ENCODE results near the gene OPN3.

Gene OPN3

DNA sequence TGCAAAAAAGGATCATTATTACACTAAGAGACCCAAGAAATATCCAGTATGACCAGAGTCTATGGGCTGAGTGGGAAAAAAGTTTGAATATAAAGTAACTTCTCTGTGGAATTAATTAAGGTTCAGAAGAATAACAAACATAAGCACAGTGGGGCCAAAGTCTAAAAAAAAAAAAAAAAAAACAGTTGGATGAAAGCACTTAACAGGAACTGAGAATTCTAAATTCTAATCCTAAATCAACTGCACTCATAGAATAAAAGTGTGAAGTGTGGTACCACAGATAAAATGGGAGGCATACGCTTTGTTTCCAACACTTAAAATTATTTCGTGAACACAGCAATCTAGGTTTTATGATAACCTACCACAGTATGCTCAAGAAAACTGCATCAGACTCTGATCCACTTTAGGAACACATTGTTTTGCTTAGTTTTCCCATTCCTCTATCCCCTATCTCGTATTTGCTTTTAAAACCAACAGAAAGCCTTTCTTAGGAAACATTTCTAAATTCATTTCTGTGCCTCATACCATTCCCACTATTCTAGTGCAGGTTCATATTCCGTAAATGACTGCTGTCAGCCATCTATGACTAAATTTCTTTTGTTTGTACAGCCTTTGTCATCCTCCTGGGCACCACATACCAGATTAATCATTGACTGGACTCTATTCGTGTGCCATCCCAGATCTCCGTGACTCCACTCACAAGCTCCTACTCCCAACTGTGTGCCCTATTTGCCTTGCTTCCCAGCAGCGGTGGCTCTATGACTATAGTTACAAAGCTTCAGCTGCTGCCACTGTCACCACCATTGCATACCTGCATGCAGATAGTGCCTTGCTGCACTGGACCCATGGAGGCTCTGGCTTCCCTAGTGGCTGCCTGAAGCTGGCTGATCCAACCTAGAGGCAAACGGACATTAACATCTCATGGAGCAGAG lies 24.9 kb downstream of the OPN3 start:
- DNase-seq: no peak

DNA sequence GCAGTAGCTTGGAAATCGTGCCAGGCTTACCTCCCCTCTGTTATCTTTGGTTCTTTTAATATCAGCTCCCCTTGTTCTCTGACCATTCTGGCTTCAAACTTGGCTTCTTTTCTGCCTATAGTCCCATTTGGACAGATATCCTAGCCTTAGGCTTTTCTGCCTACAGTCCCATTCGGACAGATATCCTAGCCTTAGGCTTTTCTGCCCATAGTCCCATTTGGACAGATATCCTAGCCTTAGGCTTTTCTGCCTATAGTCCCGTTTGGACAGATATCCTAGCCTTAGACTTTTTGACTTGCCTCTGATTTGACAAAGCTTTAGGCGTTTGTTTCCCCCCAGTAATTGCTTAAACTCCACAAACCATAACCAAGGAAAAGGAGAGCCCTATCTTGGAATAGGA lies 25.6 kb downstream of the OPN3 start:
- DNase-seq: no peak

GRCh38 chr1:241614144-241614543 lies 26.0 kb downstream of the OPN3 start:
- DNase-seq: no peak

GRCh38 chr1:241612533-241613477 lies 27.4 kb downstream of the OPN3 start:
- no peak for DNase-seq

DNA sequence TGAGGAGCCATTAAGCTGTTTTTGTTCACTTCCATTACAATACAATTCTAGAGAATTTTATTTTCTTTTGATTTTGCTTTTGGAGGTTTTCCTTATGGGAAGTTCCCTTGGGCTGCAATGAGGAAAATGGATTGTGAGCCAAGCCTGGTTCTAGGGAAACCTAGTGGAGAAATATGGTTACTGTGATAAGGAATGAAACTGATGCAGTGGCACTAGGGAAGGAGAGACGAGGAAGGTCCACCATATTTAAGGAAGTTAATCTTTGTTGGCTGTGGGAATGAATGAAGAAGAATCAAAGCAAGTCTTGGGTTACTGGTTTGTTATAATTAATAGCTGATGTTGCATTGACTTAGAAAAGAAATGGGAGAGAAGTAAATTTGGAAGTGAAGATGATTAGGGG lies 28.4 kb downstream of the OPN3 start:
- DNase-seq: no peak

DNA sequence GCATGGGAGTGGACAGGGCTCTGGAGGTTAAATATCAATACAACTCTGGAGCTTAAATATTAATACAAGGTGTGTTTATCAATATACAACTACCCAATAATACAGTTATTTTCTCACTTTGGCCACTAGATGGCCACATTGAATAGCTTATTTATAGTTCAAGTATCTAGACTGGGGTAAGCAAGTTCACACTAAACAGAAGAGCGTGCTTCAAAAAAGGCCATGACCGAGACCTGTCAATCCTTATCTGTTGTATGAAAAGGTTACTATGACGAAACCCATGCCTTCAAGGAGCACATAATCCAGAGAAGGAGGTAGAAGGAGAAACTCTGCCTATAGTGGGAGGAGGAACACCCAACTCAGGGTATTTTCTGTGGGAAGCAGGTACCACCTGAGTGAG lies 29.1 kb downstream of the OPN3 start:
- DNase-seq: no peak

GRCh38 chr1:241610056-241610815 lies 29.9 kb downstream of the OPN3 start:
- no peak for DNase-seq

- DNase-seq: no peak
Measured at GRCh38 chr1:241608379-241609033, 31.7 kb downstream of the OPN3 start.

DNA sequence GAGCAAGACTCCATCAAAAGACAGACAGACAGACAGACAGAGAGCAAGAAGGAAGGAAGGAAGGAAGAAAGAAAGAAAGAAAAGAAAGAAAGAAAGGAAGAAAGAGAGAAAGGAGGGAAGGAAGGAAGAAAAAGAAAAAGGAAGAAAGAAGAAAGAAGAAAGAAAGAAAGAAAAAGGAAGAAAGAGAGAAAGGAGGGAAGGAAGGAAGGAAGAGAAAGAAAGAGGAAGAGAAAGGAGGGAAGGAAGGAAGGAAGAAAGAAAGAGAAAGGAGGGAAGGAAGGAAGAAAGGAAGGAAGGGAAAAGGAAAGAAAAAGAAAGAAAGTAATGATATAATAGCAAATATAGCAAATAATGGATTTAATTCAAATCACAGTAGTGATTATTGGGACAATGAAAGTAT lies 32.7 kb downstream of the OPN3 start:
- DNase-seq: no peak

DNA sequence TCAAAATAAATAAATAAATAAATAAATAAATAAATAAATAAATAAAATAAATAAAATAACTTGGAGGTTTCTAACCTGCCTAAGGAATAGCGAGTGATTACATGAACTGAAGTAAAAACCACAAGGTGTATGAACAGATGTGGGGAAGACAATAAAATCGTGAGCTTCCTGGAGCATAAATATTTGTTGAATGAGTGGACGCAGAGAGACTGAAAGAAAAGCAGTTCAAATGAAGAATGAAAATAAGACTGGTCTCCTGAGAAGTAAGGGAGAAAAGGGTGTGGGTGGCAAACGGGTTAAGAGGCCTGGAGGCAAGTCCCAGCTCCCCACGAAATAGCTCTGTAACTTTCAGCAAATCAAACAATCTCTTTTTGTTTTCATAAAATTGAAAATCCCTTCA lies 33.6 kb downstream of the OPN3 start:
- no peak for DNase-seq

DNA sequence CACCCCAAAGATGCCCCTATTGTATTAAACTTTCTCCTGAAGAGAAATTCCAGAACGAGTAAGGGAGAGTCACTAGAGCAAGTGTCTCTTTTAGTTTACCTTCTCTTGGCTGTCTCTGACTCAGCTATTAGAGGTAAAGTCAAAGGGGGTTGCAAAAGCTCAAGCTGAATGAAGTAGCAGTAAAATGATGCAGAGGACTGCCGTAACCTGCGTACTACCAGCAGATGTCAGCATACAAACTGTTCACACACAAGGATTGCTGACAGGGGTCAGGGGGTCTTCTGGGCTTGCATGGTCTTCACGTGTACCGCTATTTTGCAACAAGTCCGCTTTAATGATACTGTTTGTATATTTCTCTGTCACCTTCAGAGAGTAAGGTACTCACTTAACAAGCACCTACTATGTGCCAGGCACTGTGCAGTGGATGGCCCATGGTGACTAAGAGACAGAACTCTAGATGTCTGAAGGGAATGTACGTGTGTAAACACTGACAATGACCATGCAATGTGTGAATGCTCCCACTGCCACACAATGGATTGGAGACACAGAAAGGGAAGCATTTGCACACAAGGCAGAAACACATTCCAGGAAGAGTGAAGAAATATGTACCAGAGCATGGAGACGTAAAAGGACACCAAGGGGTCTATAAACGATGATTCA lies 34.9 kb downstream of the OPN3 start:
- DNase-seq: no peak

DNA sequence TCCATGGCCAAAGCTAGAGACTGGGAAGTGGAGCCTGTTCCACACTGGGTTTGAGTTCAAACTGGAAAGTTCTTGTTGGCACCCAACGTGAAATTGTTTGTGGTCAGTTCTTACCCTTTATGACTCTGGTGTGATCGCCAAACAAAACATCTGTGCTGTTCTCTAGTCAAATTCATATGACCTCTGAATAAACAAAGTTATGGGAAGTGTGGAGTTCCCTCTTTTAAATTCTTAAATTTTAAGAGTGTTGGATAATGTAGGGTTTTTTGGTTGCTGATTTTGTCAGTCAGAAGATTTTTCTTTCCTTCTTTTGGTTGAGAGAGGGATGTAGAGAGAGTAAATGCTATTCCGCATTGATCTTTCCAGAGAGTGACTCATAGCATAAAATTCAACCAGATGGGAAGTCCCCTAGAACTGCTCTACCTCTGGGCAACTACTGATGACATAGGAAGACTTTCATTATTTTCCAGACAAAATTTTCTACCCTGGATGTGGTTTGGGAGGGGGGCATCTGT lies 36.4 kb downstream of the OPN3 start:
- DNase-seq: no peak

DNA sequence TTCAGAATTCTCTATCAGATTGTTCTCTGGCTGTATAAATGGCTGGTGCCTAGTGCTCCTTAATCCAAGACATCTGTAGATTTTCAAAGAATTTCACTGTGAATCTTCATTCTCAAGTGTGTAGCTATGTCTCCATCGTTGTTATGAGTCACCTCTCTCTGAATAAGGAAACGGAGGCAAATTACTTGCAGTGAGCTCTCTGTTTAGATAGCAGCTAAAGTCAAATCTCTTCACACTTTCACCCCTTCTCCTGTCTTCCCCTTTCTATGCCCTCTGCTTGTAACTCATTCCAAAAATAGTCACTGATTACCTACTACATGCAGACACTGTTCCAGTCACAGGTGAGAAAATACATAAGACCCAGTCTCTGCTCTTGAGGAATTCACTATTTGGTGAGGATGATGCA lies 39.7 kb downstream of the OPN3 start:
- no peak for DNase-seq

- DNase-seq: no peak
Measured at GRCh38 chr1:241598249-241598648, 41.9 kb downstream of the OPN3 start.

DNA sequence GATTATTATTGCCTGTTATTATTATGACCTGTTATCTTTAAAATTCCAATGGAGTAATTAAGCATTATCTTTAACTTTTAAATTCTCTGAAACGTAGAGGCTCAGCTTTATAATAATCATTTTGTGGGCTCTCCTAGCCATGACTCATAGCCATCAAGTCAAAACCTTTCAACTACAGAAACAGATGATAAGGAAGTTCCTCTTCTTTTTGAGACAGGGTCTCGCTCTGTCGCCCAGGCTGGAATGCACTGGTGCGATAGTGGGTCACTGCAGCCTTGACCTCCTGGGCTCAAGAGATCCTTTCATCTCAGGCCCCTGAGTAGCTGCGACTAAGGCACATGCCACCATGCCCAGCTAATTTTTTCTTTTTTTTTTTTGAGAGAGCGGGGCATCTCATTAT lies 43.5 kb downstream of the OPN3 start:
- no peak for DNase-seq

DNA sequence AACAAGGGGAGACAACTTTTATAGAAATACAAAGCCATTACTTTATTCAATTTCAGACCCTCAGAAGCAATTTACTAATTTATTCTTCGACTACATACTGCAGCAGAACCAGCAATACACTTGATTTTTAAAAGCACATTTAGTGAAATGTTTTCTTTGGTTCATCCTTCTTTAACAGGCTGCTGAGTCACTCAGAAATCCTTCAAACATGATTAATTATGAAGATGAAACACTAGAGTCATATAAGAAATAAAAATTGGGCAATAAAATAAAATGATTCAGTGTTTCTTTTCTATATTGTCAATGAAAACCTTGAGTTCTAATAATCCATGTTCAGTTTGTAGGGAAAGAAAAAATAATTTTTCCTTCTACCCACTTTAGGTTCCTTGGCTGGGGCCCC lies 47.0 kb downstream of the OPN3 start:
- DNase-seq: no peak

- no peak for DNase-seq
Measured at GRCh38 chr1:241592273-241592958, 47.8 kb downstream of the OPN3 start.

- DNase-seq: no peak
Measured at GRCh38 chr1:241591736-241592135, 48.4 kb downstream of the OPN3 start.

GRCh38 chr1:241591317-241591716 lies 48.9 kb downstream of the OPN3 start:
- no peak for DNase-seq

DNA sequence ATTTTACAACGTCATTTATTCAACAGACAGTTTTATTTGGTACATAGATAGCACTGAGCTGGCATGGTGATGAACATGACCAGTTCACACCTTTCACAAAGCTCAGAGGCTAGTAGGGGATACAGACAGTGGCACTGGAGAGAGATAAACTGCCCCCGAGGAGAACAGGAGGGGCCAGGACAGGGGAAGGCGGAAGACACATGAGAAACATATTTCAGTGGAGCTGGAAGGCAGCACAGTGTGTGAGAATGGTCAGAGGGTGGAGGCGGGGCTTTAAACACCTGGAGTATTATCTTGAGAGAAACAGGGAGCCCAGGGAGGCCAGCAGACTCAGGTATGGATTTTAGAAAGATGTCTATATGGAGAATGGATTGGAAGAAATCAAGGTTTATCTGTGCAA lies 49.5 kb downstream of the OPN3 start:
- no peak for DNase-seq

DNA sequence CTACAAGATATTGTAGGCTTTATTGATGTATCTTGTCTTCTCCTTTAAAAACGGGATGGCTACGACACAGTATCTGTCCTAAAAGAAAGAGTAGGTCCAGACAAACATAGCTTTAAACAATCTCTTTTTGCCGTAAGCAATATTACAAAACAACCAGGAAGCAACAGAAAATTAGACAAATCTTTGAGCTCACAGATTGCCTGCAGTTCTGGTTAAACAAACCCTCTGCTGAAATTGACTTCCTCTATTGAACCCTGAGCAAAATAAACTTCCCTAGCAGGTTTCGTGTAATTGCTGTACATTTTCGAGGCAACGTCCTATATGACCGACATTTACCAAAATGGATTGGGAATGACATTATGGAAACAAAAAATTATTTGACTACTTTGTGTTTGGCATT lies 50.6 kb downstream of the OPN3 start:
- DNase-seq: no peak
